Tibial artery (tissue), 4 donors: Measurements from ENCODE around the gene SP5.
"Not testable (repeated sequence)": the region's sequence is repeated elsewhere in the genome, so short reads cannot be mapped to it uniquely, and the experiment has no call there.

ENCODE experiments used
- DNase-seq, 2 donors: peaks; one replicate each; pipeline ENCODE4 v3.0.0-alpha.2; 2019
- H3K27ac ChIP-seq, 2 donors: fragments of 200-600 bp; sonication (generic) in 1 of 2; 1 replicate in 1 of 2; 2 replicates in 1 of 2; pipeline ENCODE4 v1.5.1; 2018 to 2019; ENCODE audit warnings: mild to moderate bottlenecking in 1 of 2
- H3K27me3 ChIP-seq, 2 donors: fragments of 200-600 bp; sonication (generic) in 1 of 2; one replicate each; pipeline versions ENCODE4 v1.5.1 to v1.6.0; 2016 to 2019
- H3K36me3 ChIP-seq, 3 donors: fragments of 200-600 bp; sonication (generic) in 2 of 3; one replicate each; pipeline ENCODE4 v1.5.1; 2016 to 2019; ENCODE audit warnings: mild to moderate bottlenecking in 2 of 3
- H3K4me1 ChIP-seq, 4 donors: fragments of 200-600 bp; sonication (generic) in 2 of 4; 1 replicate in 3 of 4; 2 replicates in 1 of 4; pipeline ENCODE4 v1.5.1; 2016 to 2019
- H3K4me3 ChIP-seq, 2 donors: fragments of 200-600 bp; sonication (generic) in 1 of 2; 1 replicate in 1 of 2; 2 replicates in 1 of 2; pipeline ENCODE4 v1.5.1; 2018 to 2019; ENCODE audit warnings: mild to moderate bottlenecking in 2 of 2
- H3K9me3 ChIP-seq, 3 donors: fragments of 200-600 bp; sonication (generic) in 1 of 3; one replicate each; pipeline ENCODE4 v1.5.1; 2016 to 2019
- CTCF ChIP-seq, 2 experiments: fragments of 200-600 bp in 1 of 2; fragments of 450-650 bp in 1 of 2; IDR thresholded peaks; one replicate each; pipeline ENCODE4 v1.5.1; 2017 to 2019; ENCODE audit warnings: antibody characterized with exemption in 2 of 2, mild to moderate bottlenecking in 1 of 2, moderate library complexity in 1 of 2
- intact Hi-C: fragments of 100-400 bp; cut with DNase I; formaldehyde crosslinking; loops from one replicate; pipeline ENCODE4 v1.15.0; 2023; ENCODE audit warnings: low total_unique reads

The SP5 gene

GRCh38 chr2:170742896-170743529, 27.9 kb downstream of the SP5 start:
- Histone ChIP-seq H3K4me1 (no peaks in the 10 kb centered on the region), H3K9me3 (no peaks in the 10 kb centered on the region), H3K27me3 (no peaks in the 10 kb centered on the region), H3K4me3 (no peak overlapping the region), H3K36me3 (no peaks in the 10 kb centered on the region), H3K27ac (no peak overlapping the region)
- no peak for TF ChIP-seq CTCF (IDR thresholded peaks at IDR 0.05)
- DNase-seq, result no peak
- intact Hi-C loops, result no loop called here

- H3K4me3 ChIP-seq, result no peak overlapping the region
- intact Hi-C loops, result no loop called here
Observed at GRCh38 chr2:170743530-170744239, 28.5 kb downstream of the SP5 start.

GRCh38 chr2:170744248-170745002, 29.3 kb downstream of the SP5 start:
- no peaks in the 10 kb centered on the region for H3K9me3 ChIP-seq
- no peaks in the 10 kb centered on the region for H3K4me1 ChIP-seq
- TF ChIP-seq CTCF (IDR thresholded peaks at IDR 0.05), result no peak
- no peak overlapping the region for H3K27ac ChIP-seq
- no peak for DNase-seq
- no peaks in the 10 kb centered on the region for H3K36me3 ChIP-seq
- no peaks in the 10 kb centered on the region for H3K27me3 ChIP-seq
- no peak overlapping the region for H3K4me3 ChIP-seq
- intact Hi-C loops, result no loop called here

More at GRCh38 chr2:170743530-170744239, 28.5 kb downstream of the SP5 start:
- Histone ChIP-seq H3K27me3 (no peaks in the 10 kb centered on the region), H3K4me1 (no peaks in the 10 kb centered on the region), H3K27ac (no peak overlapping the region), H3K9me3 (no peaks in the 10 kb centered on the region), H3K36me3 (no peaks in the 10 kb centered on the region)
- no peak for TF ChIP-seq CTCF (IDR thresholded peaks at IDR 0.05)
- DNase-seq, result no peak

GRCh38 chr2:170745305-170745704, 30.2 kb downstream of the SP5 start:
- Histone ChIP-seq H3K4me1 (no peaks in the 10 kb centered on the region), H3K27ac (no peak overlapping the region), H3K4me3 (no peak overlapping the region), H3K9me3 (no peaks in the 10 kb centered on the region), H3K27me3 (no peaks in the 10 kb centered on the region), H3K36me3 (no peaks in the 10 kb centered on the region)
- DNase-seq, result no peak
- intact Hi-C loops, result no loop called here
- TF ChIP-seq CTCF (IDR thresholded peaks at IDR 0.05), result no peak

GRCh38 chr2:170747921-170748320, 32.8 kb downstream of the SP5 start:
- no peak for DNase-seq
- no peaks in the 10 kb centered on the region for H3K36me3 ChIP-seq
- intact Hi-C loops, result no loop called here
- no peaks in the 10 kb centered on the region for H3K9me3 ChIP-seq
- no peak overlapping the region for H3K4me3 ChIP-seq
- H3K27me3 ChIP-seq, result no peaks in the 10 kb centered on the region
- H3K27ac ChIP-seq, result no peak overlapping the region
- H3K4me1 ChIP-seq, result no peaks in the 10 kb centered on the region
- TF ChIP-seq CTCF (IDR thresholded peaks at IDR 0.05), result no peak

GRCh38 chr2:170751555-170751954, 36.4 kb downstream of the SP5 start:
- intact Hi-C loops, result not testable (repeated sequence)

More at GRCh38 chr2:170751555-170751954, 36.4 kb downstream of the SP5 start:
- not testable (repeated sequence) for H3K4me3 ChIP-seq, H3K36me3 ChIP-seq, H3K27ac ChIP-seq, H3K9me3 ChIP-seq, DNase-seq, H3K4me1 ChIP-seq, H3K27me3 ChIP-seq
